HG03378 (cell line): ENCODE measurements around the gene TMEM98.
"Not testable (repeated sequence)": the region's sequence is repeated elsewhere in the genome, so short reads cannot be mapped to it uniquely, and the experiment has no call there.

Experiments
- ATAC-seq: cut with Tn5 transposase; IDR thresholded peaks from one replicate; pipeline ENCODE4 v1.9.1; 2021; ENCODE audit warnings: mild to moderate bottlenecking, moderate library complexity; ENCODE audit not compliant: unreplicated experiment

The TMEM98 gene

GRCh38 chr17:32976605-32977004 lies 48.7 kb downstream of the TMEM98 start:
- ATAC-seq = no peak

- ATAC-seq = no peak
Measured at GRCh38 chr17:32980230-32980629, 52.3 kb downstream of the TMEM98 start.

- not testable (repeated sequence) for ATAC-seq
Measured at GRCh38 chr17:32981611-32982010, 53.7 kb downstream of the TMEM98 start.

- ATAC-seq = no peak
Measured at GRCh38 chr17:32985050-32985756, 57.2 kb downstream of the TMEM98 start.

- not testable (repeated sequence) for ATAC-seq
Measured at GRCh38 chr17:32987453-32987805, 59.5 kb downstream of the TMEM98 start.

- ATAC-seq = not testable (repeated sequence)
Measured at GRCh38 chr17:32987868-32988267, 59.9 kb downstream of the TMEM98 start.

GRCh38 chr17:32988481-32989101 lies 60.6 kb downstream of the TMEM98 start:
- no peak for ATAC-seq

- ATAC-seq = no peak
Measured at GRCh38 chr17:32992321-32993033, 64.5 kb downstream of the TMEM98 start.

- ATAC-seq = no peak
Measured at GRCh38 chr17:32993977-32994376, 66.0 kb downstream of the TMEM98 start.
